Measurements from ENCODE around the gene DNASE2. TPM values are rescaled to one million over a fixed set of nuclear protein-coding genes. Genes with fewer than 3 reads are reported as not detected.

DNASE2 gene
- polyA plus RNA-seq, 3 donors, result 38.8 to 91.6 (median 44.8) TPM

DNA sequence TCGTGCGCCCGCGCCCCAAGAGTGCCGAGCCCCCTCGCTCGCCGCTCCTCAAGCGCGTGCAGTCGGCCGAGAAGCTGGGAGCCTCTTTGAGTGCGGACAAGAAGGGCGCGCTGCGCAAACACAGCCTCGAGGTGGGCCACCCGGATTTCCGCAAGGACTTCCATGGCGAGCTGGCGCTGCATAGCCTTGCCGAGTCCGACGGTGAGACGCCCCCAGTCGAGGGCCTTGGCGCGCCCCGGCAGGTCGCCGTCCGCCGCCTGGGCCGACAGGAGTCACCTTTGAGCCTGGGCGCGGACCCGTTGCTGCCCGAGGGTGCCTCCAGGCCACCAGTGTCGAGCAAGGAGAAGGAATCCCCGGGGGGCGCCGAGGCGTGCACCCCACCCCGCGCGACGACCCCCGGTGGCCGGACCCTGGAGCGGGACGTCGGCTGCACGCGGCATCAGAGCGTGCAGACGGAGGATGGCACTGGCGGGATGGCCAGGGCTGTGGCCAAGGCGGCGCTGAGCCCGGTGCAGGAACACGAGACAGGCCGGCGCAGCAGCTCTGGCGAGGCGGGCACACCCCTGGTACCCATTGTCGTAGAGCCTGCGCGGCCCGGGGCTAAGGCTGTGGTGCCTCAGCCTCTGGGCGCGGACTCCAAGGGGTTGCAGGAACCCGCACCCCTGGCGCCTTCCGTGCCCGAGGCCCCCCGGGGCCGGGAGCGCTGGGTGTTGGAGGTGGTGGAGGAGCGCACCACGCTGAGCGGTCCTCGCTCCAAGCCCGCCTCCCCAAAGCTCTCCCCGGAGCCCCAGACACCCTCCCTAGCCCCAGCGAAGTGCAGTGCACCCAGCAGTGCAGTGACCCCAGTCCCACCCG is 7.1 kb downstream of the DNASE2 start:
- intact Hi-C loops (cut with micrococcal nuclease), result no loop called here
- no peak for TF ChIP-seq CTCF (IDR thresholded peaks at IDR 0.05)
- Mint-ChIP-seq H3K4me1 (peaks cover 6% of the 10 kb centered on the region), H3K27me3 (ENCODE audit: low read depth in 3 of 3) (peaks cover 0 to 6% (median 3%) of the 10 kb centered on the region in 3 donors), H3K36me3 (peaks cover 13 to 46% of the 10 kb centered on the region in 2 donors), H3K9me3 (peaks cover 3 to 18% (median 10%) of the 10 kb centered on the region in 7 donors), H3K27ac (no peak overlapping the region), H3K4me3 (peak overlapping the region in 1 of 2 donors; percentile 55)
- Histone ChIP-seq H3K4me2 (replicated peaks; ENCODE audit: extremely low read depth, low read length, poor library complexity, severe bottlenecking) (no peak overlapping the region), H3K9ac (ENCODE audit: insufficient read depth, low read length, poor library complexity, severe bottlenecking) (no peak overlapping the region), H3K79me2 (ENCODE audit: insufficient read depth, low read length) (no peaks in the 10 kb centered on the region), H3K27ac (ENCODE audit: low read depth in 1 of 2, low read length in 2 of 2) (no peak overlapping the region), H3K36me3 (replicated peaks in 1 of 2; ENCODE audit: control insufficient read depth in 1 of 2, insufficient read depth in 2 of 2, low read length in 2 of 2) (peaks cover 0 to 18% of the 10 kb centered on the region in 2 donors), H3K4me1 (ENCODE audit: control insufficient read depth in 1 of 2, insufficient read depth in 2 of 2, low read length in 2 of 2) (no peaks in the 10 kb centered on the region), H4K20me1 (ENCODE audit: insufficient read depth, low read length) (peaks cover 24% of the 10 kb centered on the region), H3K9me3 (replicated peaks in 1 of 2; ENCODE audit: control insufficient read depth in 1 of 2, insufficient read depth in 1 of 2, low read length in 2 of 2) (peaks cover 0 to 12% of the 10 kb centered on the region in 2 donors), H2AFZ (ENCODE audit: insufficient read depth, low read depth, low read length, poor library complexity, severe bottlenecking) (no peak overlapping the region), H3K27me3 (ENCODE audit: control insufficient read depth in 2 of 2, insufficient read depth in 2 of 2, low read length in 2 of 2) (no peaks in the 10 kb centered on the region), H3K4me3 (replicated peaks in 1 of 3; ENCODE audit: low read depth in 2 of 3, low read length in 3 of 3) (no peak overlapping the region)
- 97% methylated on average over 72 of the region's 86 CpGs for WGBS (ENCODE audit: insufficient coverage)
- DNase-seq, result no peak

GRCh38 chr19:12872941-12873890 is 8.0 kb downstream of the DNASE2 start:
- Mint-ChIP-seq H3K4me1 (peaks cover 7% of the 10 kb centered on the region), H3K27ac (peak overlapping the region in 1 of 7 donors; percentile 30), H3K36me3 (peaks cover 9 to 40% of the 10 kb centered on the region in 2 donors), H3K9me3 (peaks cover 6 to 18% (median 10%) of the 10 kb centered on the region in 7 donors), H3K27me3 (ENCODE audit: low read depth in 3 of 3) (peaks cover 1 to 9% (median 3%) of the 10 kb centered on the region in 3 donors), H3K4me3 (peak overlapping the region; percentile 45 to 55)
- 86% methylated on average over 68 of the region's 70 CpGs for WGBS (ENCODE audit: insufficient coverage)
- H3K36me3 ChIP-seq (replicated peaks in 1 of 2; ENCODE audit: control insufficient read depth in 1 of 2, insufficient read depth in 2 of 2, low read length in 2 of 2), result peaks cover 0 to 13% of the 10 kb centered on the region in 2 donors
- H3K27ac ChIP-seq (ENCODE audit: low read depth in 1 of 2, low read length in 2 of 2), result no peak overlapping the region
- H3K4me3 ChIP-seq (replicated peaks in 1 of 3; ENCODE audit: low read depth in 2 of 3, low read length in 3 of 3), result no peak overlapping the region
- no peak for TF ChIP-seq CTCF (IDR thresholded peaks at IDR 0.05)
- H3K27me3 ChIP-seq (ENCODE audit: control insufficient read depth in 2 of 2, insufficient read depth in 2 of 2, low read length in 2 of 2), result no peaks in the 10 kb centered on the region
- peak; percentile 23 to 61 (median 55) for DNase-seq
- peaks cover 0 to 12% of the 10 kb centered on the region in 2 donors for H3K9me3 ChIP-seq (replicated peaks in 1 of 2; ENCODE audit: control insufficient read depth in 1 of 2, insufficient read depth in 1 of 2, low read length in 2 of 2)
- no peaks in the 10 kb centered on the region for H3K79me2 ChIP-seq (ENCODE audit: insufficient read depth, low read length)
- peaks cover 20% of the 10 kb centered on the region for H4K20me1 ChIP-seq (ENCODE audit: insufficient read depth, low read length)
- H3K4me2 ChIP-seq (replicated peaks; ENCODE audit: extremely low read depth, low read length, poor library complexity, severe bottlenecking), result peak overlapping the region; percentile 41
- no peak overlapping the region for H2AFZ ChIP-seq (ENCODE audit: insufficient read depth, low read depth, low read length, poor library complexity, severe bottlenecking)
- H3K4me1 ChIP-seq (ENCODE audit: control insufficient read depth in 1 of 2, insufficient read depth in 2 of 2, low read length in 2 of 2), result peaks cover 0 to under 1% of the 10 kb centered on the region in 2 donors
- intact Hi-C loops (cut with micrococcal nuclease), result no loop called here
- no peak overlapping the region for H3K9ac ChIP-seq (ENCODE audit: insufficient read depth, low read length, poor library complexity, severe bottlenecking)
